Frontal cortex (tissue), 4 donors: ENCODE data around the gene AGBL4. TPM values are rescaled to one million over a fixed set of nuclear protein-coding genes. Genes with fewer than 3 reads are reported as not detected.

Source experiments
- DNase-seq, 2 donors: peaks; one replicate each; pipeline ENCODE4 v3.0.0; 2012; ENCODE audit warnings: low spot score in 2 of 2
- FAIRE-seq: peaks from 2 replicates; lab custom pipeline; 2012; peaks lifted over from hg19 to GRCh38; lab: Jason Lieb, UNC
- total RNA-seq: library from RNA; depleted of rRNA; stranded (reverse); fragments of >200 nt; gene quantifications from one replicate; pipeline ENCODE4 v1.2.3, GENCODE V29; 2014
- donor health status: control.
- donor health status: control.
- donor health status: control.

Gene AGBL4
- total RNA-seq, 1 donor from 2014 or later, result 3.3 TPM

DNA sequence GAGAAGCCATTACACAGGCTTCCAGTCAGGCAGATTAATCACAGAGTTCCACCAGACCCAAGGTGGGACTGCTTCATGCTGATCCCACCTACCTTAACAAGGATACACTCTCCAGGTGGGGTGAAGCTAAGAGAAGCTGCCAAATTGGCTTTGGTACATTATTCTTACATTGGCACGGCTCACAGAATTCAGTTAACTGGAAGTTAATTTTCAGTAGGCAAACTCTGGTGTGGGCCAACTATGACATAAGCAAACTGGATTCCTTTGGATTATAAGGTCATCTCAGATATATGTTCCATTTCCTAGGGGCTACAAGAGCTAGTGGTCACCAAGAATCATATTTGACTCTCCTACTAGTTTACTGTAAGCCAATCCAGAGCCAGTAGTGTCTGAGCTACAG lies 798.3 kb downstream of the AGBL4 start:
- no peak for FAIRE-seq

DNA sequence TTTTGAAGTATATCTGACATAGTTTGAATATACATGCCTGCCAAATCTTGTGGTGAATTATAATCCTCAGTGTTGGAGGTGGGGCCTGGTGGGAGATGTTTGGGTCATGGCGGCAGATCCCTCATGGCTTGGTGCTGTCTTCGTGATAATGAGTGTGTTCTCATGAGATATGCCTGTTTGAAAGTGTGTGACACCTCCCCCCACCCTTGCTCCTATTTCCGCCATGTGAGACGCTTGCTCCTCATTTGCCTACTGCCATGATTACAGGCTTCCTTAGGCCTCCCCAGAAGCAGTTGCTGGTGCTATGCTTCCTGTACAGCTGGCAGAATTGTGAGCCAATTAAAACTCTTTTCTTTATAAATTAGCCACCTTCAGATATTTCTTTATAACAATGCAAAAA lies 810.5 kb downstream of the AGBL4 start:
- FAIRE-seq (no peak), DNase-seq (no peak)

More for the DNA sequence above, 798.3 kb downstream of the AGBL4 start:
- DNase-seq, result no peak

DNA sequence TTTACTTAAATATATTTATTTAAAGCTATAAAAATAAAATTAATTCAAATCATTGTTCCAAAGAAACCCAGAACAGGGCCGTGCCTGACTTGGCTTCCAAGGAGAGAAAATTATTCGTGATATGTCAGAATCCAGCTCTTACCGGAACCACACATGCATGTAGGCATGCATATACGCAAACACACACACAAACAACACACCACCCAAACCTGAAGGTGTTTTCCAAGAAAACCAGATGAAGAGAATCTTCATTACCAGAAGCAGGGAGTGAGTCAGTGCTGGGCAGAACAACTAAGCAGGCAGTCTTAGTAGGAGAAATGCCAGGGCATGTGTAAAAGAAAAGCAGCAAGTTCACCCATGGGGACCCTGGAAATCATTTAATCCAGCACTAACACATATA lies 815.0 kb downstream of the AGBL4 start:
- FAIRE-seq (no peak), DNase-seq (no peak)

DNA sequence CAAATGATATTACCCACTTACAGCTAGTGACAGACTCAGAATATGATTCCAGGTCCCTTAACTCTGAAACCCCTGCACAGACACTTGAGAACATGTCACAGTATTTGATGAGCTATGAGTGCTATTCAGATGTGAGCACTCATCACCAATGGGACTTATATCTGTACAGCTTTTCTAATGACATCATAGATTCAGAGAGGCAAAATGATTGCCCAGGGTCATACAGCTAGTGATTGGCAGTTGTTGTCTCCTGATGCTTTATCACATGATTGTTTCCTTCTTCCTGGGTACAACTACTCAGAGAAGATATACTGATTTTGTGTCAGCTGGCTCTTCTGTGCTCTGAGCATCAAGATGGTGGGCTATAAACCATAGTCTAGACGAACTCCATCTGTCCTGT lies 819.0 kb downstream of the AGBL4 start:
- DNase-seq, result no peak
- no peak for FAIRE-seq

DNA sequence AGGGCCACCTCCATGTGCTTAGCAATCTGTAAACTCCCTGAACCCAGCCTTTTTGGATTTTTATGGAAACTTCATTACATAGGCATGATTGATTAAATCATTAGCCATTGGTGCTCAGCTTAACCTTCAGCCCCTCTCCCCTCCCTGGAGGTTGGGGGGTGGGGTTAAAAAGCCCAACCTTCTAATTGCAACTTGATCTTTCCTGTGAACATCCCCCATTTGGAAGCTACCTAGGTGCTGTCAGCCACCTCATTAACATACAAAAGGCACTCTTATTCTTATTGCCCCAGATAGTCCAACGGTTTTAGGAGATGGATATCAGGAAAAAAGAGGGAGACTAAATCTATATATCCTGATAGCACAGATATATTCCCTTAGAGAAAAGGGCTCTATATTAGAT lies 823.0 kb downstream of the AGBL4 start:
- no peak for FAIRE-seq

DNA sequence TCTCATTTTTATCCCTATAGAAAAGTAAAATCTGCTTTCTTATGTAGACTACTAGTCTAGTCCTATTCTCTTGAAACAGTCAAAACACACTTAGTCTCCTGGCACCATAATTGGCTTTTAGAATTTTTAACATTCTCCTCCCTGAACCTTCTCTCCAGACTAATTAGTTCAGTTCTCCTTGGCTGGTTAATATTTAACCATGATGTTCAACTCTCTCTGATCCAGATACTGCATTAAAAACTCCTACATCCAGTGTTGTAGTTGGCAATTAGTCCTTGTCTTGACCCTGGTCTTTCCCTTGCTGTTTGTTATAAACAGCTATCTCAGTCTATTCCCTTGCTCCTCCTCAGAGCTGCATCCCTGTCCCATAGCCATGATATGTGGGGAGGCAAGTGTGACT lies 824.2 kb downstream of the AGBL4 start:
- DNase-seq, result no peak
- no peak for FAIRE-seq

More for the DNA sequence above, 823.0 kb downstream of the AGBL4 start:
- DNase-seq, result no peak

DNA sequence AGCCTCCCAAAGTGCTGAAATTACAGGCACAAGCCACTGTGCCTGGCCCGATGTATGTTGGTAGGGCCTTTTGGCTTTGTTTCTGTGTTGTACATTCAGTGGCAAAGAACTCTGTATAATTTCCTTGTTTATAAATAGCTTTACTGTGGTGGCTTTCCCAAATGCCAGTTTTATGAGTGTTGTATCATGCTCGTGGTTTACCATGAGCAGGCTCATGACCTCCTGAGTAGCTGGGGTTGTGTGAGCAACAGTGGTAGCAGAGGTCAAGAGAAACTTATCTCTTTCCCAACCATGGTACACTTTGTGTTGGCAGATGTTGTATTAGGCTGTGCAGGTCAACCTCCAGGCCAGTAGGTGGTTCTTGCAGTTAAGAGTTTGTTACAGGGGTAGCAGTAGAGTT lies 826.7 kb downstream of the AGBL4 start:
- FAIRE-seq (no peak), DNase-seq (no peak)

DNA sequence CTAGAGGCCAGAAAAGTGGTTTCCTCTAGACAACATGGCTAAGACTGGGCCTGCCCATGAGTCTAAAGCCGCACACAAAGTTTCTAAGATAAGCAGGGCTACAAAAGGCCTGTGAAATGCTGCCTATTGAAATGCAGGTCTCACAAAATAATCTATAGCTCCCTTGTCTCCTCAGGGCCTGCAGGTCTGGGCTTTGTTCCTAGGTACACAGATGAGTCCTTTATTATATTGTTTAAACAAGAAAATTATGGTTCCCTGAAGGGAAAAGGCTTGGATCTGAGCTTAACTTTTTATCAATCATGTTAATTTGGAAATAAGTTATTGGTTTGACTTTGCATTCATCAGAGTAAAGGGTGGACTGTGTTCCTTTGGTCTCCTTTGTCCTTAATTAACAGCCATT lies 833.6 kb downstream of the AGBL4 start:
- FAIRE-seq (no peak), DNase-seq (no peak)

DNA sequence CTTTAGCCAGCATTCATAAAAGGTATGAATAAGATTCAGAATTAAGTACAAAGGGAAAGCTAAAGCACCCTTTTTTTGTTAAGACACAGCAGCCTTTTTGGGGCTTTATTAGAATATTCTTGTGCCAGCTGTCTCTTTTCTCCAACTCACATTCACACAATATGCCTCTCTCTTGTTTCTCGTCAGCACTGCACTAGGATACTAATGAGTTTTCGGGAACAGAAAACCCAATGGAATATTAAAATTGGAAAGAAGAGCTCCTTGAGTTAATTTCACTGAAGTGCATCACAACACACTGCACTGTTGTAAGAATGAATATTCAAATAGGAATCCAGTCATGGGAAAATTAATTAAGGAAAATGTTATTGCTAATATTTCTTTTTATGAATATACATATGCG lies 836.7 kb downstream of the AGBL4 start:
- DNase-seq, result no peak
- FAIRE-seq, result no peak

DNA sequence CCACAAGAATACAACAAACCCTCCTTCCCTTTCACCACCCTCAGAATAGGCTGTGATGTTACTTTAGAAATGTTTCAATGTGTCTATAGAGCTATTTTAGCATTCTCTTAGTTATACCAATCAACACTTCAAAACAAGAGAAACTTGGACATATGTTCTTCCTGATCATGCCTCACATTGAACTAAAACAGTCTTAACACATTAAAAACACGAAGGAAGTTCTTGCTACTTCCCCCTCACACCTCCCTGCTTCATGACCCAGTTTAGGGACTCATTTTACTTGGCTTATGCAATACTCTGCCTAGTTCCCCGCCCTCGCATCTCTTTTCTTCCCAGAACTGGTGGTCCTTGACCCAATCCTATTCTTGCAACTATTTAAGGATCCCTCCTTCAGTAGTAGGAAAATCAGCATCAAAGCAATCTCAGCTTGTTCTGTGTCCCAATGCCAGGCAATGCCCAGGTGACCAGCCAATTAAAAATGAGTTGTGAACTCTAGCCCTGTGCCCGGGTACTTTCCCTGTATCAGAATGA lies 838.2 kb downstream of the AGBL4 start:
- no peak for FAIRE-seq

DNA sequence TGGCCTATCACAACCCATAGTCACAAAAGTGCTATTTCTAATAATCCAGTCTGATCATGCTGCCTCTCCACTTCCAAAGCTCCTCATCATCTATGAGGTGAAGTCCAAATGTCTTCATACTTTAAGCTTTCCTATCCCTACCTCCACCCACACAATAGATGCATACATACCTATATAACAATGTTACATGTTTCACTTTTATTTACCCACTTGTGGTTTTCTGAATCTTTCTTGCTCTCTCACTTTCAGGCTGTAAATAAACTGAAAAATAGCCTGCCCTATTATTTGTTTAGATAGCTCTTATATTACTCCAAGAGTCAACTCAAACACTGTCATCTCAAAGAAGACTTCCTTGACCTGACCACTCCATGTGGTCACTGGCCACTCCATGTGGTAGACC lies 840.3 kb downstream of the AGBL4 start:
- FAIRE-seq (no peak), DNase-seq (no peak)

More for the DNA sequence above, 838.2 kb downstream of the AGBL4 start:
- DNase-seq, result no peak

DNA sequence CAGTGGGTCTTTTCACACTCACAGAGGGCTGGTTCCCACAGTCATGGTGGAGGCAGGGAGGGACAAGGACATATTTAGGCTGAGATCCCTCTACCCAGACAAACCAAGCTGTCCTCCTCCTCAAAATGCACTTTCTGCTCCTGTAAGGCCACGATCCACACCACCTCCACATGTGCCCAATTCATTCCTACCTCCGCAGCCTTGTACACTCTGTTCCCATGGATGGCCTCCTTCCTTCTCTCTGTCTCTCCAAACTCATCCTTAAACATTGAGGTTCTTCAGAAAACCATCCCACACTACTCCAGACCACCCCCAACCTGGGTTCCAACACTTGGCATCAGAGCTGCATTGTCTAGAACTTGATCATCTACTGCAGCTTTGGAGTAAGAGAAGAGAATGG lies 842.7 kb downstream of the AGBL4 start:
- DNase-seq (no peak), FAIRE-seq (no peak)

DNA sequence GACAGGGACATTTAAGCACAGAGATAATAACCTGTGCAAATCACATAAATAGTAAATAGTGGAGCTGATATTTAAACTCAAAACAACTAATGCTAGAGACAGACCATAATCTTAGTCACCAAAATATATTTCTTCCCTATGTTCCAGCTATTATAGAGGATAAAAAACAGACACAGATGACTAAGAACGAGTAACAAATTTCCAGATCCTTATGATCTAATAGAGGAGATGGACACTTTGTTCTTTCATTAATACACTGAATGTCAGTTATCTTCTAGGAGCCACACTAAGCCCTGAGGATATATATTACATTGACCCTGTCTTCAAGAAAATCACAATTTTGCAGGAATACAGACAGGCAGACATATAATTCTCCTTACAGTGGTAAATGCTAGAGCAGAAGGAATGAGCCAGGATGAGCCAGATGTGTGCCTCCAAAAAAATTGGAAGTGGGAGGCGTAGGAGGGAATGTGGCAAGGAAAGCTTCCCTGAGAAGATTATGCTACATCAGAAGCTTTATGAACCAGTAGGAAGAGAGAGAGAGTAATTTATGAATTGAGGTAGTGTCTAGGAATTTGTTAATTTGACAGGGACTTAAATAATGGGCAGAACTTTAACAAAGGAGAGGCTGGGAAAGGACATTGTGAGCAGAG lies 851.7 kb downstream of the AGBL4 start:
- FAIRE-seq (no peak), DNase-seq (no peak)

DNA sequence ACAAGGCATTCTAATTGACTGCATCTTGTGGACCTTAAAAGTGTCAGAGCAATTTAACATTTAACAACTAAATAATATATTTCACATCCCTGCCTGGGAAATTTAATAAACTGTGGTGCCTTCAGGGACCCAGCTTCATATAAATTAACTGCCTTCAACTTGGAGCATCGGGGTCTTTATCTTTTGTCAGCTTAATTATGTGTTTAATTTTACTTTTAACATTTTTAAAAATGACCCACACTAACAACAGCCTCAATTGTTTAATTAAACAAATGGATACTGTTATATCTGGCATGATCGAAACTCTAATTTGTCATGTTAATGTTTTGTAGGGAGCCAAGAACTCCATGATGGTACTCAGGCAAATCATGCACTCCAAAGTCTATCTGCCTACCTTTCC lies 857.7 kb downstream of the AGBL4 start:
- FAIRE-seq (no peak), DNase-seq (no peak)

DNA sequence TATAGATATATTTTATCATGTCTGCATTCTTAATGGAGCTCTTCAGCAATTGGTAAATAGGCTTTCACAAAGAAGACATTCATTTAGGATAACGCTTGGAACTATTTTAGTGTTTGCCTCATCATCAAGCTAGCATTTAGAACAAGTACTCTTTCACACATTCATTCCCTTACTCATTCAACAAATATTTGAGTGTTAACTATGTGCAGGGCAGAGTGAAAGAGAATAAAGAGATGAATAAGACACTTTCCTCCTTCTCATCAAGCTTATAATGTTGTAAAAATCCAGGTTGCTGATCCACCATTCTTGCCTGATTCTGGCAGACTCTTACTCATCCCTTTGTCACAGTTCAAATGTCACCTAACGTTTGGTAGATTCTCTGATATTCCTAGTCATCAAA lies 860.7 kb downstream of the AGBL4 start:
- DNase-seq, result no peak
- FAIRE-seq, result no peak

DNA sequence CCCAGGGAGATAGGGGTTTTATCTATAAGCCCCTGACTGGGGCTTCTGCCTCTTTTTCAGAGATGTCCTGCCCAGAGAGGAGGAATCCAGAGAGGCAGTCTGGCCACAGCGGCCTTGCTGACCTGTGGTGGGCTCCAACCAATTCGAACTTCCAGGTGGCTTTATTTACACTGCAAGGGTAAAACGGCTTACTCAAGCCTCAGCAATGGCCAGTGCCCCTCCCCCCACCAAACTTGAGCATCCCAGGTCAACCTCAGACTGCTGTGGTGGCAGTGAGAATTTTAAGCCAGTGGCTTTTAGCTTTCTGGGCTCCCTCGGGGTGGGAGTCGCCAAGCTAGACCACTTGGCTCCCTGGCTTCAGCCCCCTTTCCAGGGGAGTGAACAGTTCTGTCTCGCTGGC lies 863.1 kb downstream of the AGBL4 start:
- DNase-seq, result no peak
- FAIRE-seq, result no peak

DNA sequence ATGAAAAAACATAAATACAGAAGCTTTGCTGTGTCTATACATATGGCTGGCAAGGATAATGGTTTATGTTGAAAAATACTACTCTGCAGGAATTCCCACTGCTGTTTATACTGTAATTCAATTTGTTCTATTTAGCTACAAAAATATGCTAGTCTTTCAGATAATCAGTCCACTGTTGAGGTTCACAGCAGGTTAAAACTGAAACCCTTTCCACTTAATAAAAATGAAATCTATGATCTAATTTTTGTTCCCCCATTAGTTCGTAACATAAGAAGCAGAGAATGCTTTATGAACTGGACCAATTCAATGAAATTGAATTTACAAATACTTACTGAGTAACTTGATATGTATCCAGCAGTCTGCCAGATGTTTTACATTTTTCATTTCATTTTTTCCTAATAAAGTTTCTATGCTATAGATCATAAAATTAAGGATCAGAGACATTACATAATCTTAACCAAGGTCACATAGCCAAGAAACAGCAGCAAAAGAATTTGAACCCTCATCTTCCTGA lies 887.0 kb downstream of the AGBL4 start:
- no peak for DNase-seq
- FAIRE-seq, result no peak

DNA sequence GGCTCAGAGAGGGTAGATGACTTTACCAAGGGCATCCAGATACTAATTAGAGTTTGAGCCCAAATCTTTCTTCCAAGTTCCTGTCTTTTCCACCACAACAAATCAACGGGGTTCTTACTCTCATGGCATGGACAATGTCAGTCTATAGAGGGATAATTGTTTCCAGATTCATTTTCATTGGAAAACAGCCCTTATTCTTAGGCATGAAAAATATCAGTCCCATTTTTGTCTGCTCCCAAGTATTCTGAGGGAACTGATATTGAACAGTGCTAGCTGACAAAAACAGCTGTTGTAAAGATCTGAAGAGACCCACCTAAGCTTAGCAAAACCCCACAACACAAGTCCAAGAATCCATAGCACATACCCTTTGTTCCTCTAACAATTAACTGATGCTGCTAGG lies 898.0 kb downstream of the AGBL4 start:
- no peak for DNase-seq
- no peak for FAIRE-seq

DNA sequence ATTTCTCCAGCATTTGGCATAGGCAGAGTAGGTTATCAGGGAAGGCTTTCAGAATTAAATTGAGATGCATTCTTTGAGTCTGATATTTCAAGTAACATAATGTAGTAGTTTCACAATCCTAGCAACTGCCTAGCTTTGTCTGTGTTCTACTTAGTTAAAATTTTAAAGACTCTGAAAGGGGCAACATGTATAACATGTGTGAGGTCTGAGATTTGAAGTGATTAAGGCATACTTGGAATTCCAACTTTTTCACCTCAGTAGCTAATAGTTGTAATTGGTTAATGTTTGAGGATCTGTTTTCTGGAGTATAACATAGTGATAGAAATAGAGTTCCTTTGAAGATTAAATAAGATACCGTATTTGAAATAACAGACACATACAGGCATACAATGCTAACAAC lies 911.8 kb downstream of the AGBL4 start:
- FAIRE-seq (no peak), DNase-seq (no peak)

DNA sequence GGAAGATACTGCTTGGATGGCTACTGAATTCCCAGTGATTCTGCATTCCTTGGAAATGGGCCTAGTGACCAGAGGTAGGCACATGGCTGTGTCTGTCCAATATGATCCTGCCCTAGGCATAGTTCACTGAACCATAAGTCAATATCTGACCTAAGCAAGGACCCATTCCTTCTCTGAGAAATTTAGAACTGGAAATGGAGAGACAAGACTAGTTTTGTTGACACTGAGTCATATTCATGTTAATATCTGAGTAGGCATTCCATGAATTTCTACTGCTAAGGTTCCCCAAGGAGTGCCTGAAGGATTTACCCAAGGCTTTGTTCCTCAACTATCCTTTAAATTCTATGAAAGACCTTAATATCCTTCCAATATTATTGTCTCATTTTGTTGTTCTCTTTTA lies 917.3 kb downstream of the AGBL4 start:
- FAIRE-seq, result no peak
- no peak for DNase-seq

DNA sequence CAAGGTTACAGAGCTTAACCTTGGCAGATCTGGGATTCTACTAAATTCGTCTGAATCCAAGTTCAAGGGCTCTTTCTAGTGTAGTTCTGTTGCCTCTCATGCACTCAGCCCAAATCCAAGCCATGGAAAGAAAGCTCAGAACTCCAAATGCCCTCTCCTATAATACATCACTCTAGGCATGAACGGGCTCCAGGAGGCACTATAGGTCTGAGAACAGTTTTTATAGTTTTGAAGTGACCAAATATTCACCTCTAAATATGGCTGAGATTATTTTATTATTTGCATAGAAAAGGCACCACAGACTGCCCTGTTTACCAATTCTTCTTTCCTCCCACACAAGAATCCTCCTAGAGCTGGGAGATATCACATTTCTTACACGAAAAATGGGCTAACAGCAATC lies 919.2 kb downstream of the AGBL4 start:
- no peak for FAIRE-seq
- no peak for DNase-seq

DNA sequence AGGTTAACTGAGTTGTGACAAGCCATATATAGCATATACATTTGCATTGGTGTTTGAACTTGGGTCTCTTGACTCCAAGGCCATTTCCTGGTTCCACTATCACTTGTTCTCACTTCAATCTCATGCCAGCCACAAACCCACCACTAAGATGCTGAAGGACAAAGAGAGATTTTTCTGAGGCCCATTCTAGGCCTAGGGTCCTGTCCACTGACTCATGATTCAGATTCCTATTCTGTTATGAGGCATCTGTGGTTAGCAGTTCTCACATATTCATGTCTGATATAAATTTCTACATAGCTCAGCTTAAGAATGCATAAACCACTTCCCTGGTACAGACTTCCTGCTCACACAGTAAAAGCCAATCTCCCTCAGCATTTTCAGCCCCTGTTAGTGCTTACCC lies 921.0 kb downstream of the AGBL4 start:
- no peak for FAIRE-seq
- no peak for DNase-seq
